ENCODE results near the gene GNAS-AS1. TPM values are rescaled to one million over a fixed set of nuclear protein-coding genes. Genes with fewer than 3 reads are reported as not detected.

GNAS-AS1 gene
- total RNA-seq, 1 donor from 2014 or later, result not detected

- Histone ChIP-seq H3K4me1 (no peaks in the 10 kb centered on the region), H3K9me3 (no peaks in the 10 kb centered on the region), H3K4me3 (no peak overlapping the region), H3K27me3 (no peaks in the 10 kb centered on the region), H3K27ac (no peak overlapping the region), H3K36me3 (no peaks in the 10 kb centered on the region)
- intact Hi-C loops (cut with DNase I), result no loop called here
- TF ChIP-seq, protein P1, sequence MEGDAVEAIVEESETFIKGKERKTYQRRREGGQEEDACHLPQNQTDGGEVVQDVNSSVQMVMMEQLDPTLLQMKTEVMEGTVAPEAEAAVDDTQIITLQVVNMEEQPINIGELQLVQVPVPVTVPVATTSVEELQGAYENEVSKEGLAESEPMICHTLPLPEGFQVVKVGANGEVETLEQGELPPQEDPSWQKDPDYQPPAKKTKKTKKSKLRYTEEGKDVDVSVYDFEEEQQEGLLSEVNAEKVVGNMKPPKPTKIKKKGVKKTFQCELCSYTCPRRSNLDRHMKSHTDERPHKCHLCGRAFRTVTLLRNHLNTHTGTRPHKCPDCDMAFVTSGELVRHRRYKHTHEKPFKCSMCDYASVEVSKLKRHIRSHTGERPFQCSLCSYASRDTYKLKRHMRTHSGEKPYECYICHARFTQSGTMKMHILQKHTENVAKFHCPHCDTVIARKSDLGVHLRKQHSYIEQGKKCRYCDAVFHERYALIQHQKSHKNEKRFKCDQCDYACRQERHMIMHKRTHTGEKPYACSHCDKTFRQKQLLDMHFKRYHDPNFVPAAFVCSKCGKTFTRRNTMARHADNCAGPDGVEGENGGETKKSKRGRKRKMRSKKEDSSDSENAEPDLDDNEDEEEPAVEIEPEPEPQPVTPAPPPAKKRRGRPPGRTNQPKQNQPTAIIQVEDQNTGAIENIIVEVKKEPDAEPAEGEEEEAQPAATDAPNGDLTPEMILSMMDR (IDR thresholded peaks at IDR 0.05), result peak in 1 of 3 experiments; percentile 40
- no peak for DNase-seq (ENCODE audit: low spot score in 2 of 2)
Observed at GRCh38 chr20:58868795-58869194, 18.1 kb upstream of the GNAS-AS1 start.

GRCh38 chr20:58867211-58867610 is 16.5 kb upstream of the GNAS-AS1 start:
- Histone ChIP-seq H3K27me3 (no peaks in the 10 kb centered on the region), H3K9me3 (no peaks in the 10 kb centered on the region), H3K36me3 (no peaks in the 10 kb centered on the region), H3K4me3 (no peak overlapping the region), H3K27ac (no peak overlapping the region), H3K4me1 (no peaks in the 10 kb centered on the region)
- DNase-seq (ENCODE audit: low spot score in 2 of 2), result no peak
- intact Hi-C loops (cut with DNase I), result no loop called here
- TF ChIP-seq, protein P1 (IDR thresholded peaks at IDR 0.05), result no peak

GRCh38 chr20:58865843-58866242 is 15.1 kb upstream of the GNAS-AS1 start:
- no peak for DNase-seq (ENCODE audit: low spot score in 2 of 2)
- Histone ChIP-seq H3K9me3 (no peaks in the 10 kb centered on the region), H3K36me3 (no peaks in the 10 kb centered on the region), H3K27ac (no peak overlapping the region), H3K4me1 (no peaks in the 10 kb centered on the region), H3K4me3 (no peak overlapping the region), H3K27me3 (no peaks in the 10 kb centered on the region)
- TF ChIP-seq, protein P1 (IDR thresholded peaks at IDR 0.05), result no peak
- intact Hi-C loops (cut with DNase I), result no loop called here

DNA sequence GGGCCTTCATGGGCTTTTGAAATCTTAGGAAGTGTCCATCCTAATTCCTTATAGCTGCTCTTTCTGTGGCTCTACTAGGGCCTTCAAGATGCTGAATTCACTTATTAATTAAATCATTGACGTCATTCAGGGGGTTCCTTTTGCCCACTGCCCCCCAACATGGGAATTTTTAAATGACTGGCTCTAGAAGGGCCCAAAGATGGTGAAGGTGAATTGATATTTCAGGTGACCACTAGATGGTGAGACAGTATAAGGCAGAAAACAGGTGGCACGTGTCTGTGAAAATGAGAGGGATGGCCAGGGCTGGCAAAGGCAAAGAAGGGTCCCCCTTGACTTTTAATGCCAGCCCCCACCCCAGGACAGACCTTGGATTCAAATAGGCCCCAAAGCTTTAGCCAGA is 13.6 kb upstream of the GNAS-AS1 start:
- Histone ChIP-seq H3K27ac (no peak overlapping the region), H3K36me3 (no peaks in the 10 kb centered on the region), H3K9me3 (no peaks in the 10 kb centered on the region), H3K4me1 (no peaks in the 10 kb centered on the region), H3K4me3 (no peak overlapping the region), H3K27me3 (no peaks in the 10 kb centered on the region)
- intact Hi-C loops (cut with DNase I), result no loop called here
- TF ChIP-seq, protein P1 (IDR thresholded peaks at IDR 0.05), result no peak
- DNase-seq (ENCODE audit: low spot score in 2 of 2), result no peak

- no peak for DNase-seq (ENCODE audit: low spot score in 2 of 2)
- H3K27ac ChIP-seq, result no peak overlapping the region
- no peaks in the 10 kb centered on the region for H3K27me3 ChIP-seq
- H3K4me3 ChIP-seq, result no peak overlapping the region
- TF ChIP-seq, protein P1 (IDR thresholded peaks at IDR 0.05), result no peak
- no peaks in the 10 kb centered on the region for H3K36me3 ChIP-seq
- no peaks in the 10 kb centered on the region for H3K9me3 ChIP-seq
- intact Hi-C loops (cut with DNase I), result no loop called here
- no peaks in the 10 kb centered on the region for H3K4me1 ChIP-seq
Observed at GRCh38 chr20:58863044-58863790, 12.5 kb upstream of the GNAS-AS1 start.

Measured in ascending aorta (tissue), 2 donors.